GM12873 (cell line): Measurements from ENCODE around the gene HBD.
"Not testable (repeated sequence)": the region's sequence is repeated elsewhere in the genome, so short reads cannot be mapped to it uniquely, and the experiment has no call there.

ENCODE experiments used
- CTCF ChIP-seq: IDR thresholded peaks from 2 replicates; pipeline ENCODE4 v1.5.1; 2012; ENCODE audit warnings: low read depth, mild to moderate bottlenecking, moderate library complexity, low read length, control low read depth; ENCODE audit not compliant: insufficient read depth; ENCODE audit errors: missing control alignments

The HBD gene

GRCh38 chr11:5266609-5267008, 32.3 kb upstream of the HBD start:
- TF ChIP-seq CTCF, result no peak

DNA sequence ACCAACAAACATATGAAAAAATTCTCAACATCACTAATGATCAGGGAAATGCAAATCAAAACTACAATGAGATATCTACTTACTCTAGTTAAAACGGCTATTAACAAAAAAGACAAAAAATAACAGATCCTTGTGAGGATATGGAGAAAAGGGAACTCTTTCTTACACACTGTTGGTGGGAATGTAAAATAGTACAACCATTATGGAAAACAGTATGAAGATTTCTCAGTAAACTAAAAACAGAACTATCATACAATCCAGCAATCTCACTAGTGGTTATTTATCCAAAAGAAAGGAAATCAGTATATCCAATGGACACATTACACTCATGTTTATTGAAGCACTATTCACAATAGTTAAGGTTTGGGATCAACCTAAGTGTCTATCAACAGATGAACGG, 31.5 kb upstream of the HBD start:
- TF ChIP-seq CTCF, result no peak

GRCh38 chr11:5258543-5259262, 24.4 kb upstream of the HBD start:
- no peak for TF ChIP-seq CTCF

DNA sequence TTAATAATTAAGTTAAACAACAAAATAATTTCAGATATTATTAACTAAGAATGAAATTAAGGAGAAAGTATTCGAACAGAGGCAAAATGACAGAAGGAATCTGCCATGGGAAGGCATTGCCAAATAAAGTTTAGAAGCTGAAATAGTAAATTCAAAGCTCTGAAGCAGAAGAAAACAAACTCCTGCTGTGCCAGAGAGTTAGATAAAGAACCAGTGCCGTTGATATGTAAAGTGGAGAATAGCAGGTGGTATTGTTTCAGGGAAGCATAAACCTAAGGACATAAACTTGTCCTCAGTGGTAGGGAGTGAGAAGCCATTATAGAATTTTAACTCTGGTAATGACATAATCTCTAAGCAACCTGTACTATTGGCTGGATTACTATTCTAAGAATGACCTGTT, 23.0 kb upstream of the HBD start:
- TF ChIP-seq CTCF, result no peak

DNA sequence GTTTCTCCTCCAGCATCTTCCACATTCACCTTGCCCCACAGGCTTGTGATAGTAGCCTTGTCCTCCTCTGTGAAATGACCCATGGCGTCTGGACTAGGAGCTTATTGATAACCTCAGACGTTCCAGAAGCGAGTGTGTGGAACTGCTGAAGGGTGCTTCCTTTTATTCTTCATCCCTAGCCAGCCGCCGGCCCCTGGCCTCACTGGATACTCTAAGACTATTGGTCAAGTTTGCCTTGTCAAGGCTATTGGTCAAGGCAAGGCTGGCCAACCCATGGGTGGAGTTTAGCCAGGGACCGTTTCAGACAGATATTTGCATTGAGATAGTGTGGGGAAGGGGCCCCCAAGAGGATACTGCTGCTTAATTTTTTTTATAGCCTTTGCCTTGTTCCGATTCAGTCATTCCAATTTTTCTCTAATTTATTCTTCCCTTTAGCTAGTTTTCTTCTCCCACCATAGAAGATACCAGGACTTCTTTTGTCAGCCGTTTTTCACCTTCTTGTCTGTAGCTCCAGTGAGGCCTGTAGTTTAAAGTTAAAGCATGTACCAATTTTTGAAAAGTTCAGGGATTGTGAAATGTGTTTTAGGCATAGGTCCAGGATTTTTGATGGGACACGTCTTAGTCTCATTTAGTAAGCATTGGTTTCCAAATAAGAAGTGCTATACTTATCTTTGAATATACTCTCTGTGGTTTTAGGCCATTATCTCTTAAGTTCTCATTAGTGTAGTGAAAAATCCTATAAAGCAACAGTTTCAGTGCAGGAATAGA, 20.5 kb upstream of the HBD start, which contains the start of gene HBG2:
Gene HBG2, minus strand, starts transcription at position 136 of the 768 bp plus-strand sequence. Its CDS starts 53 bp downstream, at position 83.
- TF ChIP-seq CTCF, result not testable (repeated sequence)

DNA sequence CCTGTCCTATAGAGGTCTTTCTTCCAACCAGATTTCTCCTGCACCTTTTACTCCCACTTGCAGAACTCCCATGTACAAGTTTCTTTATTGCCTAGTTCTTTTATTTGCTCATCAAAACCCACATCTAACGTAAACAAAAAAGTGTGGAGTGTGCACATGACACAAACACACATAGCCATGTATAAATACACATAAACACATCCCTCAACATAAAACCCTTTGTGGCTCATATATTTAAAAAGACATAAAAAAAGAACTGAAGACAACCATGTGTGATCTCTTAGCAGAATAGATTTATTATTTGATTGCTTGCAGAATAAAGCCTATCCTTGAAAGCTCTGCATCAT, 18.6 kb upstream of the HBD start:
- no peak for TF ChIP-seq CTCF

- no peak for TF ChIP-seq CTCF
Measured at GRCh38 chr11:5252192-5252918, 18.1 kb upstream of the HBD start.
